HG03103 (cell line): ENCODE measurements around the gene COX19.

ENCODE experiments used
- ATAC-seq: cut with Tn5 transposase; IDR thresholded peaks from one replicate; pipeline ENCODE4 v1.9.1; 2021; ENCODE audit warnings: low read depth; ENCODE audit not compliant: unreplicated experiment

Gene COX19

DNA sequence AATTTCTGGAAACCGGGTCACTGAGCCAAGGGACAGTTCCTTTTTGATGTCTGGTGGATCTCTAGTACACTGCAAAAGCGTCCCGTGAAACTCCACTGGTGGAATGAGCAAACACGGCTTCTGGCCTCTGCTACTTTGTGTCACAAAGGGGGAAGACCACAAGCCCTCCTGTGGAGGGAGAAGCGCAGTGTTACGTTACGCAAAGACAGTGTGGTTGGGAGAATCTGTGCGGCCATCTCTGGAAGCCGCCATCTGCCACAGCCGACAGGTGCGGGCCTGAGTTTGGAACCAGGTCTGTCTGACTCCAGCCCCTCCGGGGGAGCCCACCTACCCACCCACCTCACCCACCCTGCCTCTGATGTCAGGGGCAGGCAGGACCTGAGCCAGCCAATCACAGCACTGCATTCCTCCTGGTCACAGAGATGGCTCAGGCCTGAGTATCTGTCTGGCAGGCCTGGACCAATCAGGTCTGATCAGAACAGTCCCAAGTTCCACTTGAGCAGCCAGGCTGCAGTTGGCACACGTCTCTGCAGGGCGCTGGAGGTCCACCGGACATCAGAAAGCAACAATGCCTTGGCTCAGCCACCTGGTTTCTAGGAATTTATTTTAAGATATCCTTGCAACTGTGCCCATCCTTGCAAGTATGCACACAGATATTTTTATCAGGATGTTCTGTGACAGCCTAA is 4.7 kb upstream of the COX19 start:
- ATAC-seq, result no peak

DNA sequence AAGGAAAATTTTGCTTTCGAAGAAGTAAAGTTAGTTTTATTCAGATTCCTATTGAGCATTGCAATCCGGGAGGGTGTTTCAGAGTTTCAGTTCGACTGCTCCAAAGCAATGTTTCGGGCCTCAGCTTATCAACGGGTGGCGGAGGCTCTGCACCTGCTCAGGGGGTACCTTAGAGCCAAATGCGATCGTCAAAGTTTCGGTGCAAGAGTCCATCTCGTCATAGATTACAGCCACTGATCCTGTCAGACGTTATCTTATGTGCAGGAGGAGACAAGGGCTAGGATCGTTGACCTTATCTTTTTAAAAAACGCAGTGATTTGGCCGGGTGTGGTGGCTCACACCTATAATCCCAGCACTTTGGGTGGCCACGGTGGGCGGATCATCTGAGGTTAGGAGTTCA is 3.8 kb upstream of the COX19 start:
- ATAC-seq, result no peak

DNA sequence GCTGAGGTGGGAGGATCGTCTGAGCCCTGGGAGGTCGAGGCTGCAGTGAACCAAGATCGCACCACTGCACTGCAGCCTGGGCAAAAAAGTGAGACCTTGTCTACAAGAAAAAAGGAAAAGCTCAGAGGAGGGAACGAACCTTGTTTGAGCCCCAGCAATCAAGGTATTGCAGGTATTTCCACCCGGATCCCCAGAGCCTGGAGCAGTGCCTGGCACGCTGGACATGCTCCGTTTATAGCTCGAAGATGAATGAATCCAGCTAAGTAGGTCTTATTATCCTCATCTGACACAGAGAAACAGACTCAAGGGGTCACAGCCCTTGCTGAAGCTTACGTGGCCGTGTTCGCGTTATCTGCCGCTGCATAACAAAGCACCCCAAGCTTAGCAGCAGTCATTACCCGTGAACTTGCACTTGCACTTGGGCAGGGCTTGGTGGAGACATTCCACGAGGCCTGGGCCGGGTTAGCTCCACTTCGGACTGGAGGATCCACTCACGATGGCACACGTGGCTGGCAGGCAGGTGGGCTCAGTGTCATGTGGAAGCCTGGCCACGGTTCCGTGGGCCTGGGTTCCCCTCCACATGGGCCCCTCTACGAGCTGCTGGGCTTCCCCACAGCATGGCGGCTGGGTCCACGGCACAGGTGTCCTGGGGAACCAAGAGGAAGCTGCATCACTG is 3.2 kb upstream of the COX19 start:
- no peak for ATAC-seq

DNA sequence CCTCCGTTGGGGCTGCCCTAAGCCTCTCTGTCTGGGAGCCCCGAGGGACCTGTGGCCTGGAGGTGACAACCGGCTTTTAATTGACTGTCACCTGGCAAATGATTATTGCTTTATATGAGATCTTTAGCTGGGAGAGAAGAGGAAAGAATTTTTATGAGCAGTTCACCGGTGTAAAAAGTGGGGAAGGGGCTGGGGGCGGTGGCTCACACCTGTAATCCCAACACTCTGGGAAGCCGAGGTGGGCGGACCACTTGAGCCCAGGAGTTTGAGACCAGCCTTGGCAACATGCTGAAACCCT is 2.6 kb upstream of the COX19 start:
- no peak for ATAC-seq

DNA sequence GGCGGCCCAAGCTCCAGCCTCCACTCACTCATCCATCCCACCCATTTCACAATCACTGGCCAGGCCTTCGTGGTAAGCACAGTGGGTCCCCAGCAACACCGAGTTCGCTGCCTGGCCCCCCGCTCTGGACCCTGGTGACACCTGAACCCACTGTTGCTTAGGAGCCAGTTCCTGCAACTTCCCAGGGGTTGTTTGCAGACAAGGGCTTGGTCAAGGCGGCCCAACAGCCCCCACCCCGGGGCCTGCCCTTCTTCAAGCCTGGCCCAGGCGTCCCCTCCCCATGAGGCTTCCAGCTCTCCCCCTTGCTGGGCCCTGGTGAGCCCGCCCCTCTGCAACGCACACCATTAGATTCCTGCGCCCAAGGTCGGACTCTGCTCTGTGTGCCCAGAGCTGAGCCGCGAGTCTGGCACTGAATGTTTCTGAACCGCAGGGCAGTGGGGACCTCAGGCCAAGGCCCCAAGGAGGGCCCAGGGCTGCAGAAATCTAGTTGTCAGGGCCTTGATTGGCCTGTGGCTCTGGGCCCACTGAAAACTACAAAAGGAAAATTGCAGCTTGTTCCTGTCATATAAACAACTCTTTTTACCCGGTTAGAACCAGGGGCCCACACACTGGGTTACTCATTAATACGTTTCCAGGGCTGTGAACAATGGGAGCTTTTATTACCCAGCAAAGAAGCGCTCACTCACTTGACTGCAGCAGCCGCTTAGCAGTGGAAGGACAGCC is 2.1 kb upstream of the COX19 start:
- no peak for ATAC-seq

DNA sequence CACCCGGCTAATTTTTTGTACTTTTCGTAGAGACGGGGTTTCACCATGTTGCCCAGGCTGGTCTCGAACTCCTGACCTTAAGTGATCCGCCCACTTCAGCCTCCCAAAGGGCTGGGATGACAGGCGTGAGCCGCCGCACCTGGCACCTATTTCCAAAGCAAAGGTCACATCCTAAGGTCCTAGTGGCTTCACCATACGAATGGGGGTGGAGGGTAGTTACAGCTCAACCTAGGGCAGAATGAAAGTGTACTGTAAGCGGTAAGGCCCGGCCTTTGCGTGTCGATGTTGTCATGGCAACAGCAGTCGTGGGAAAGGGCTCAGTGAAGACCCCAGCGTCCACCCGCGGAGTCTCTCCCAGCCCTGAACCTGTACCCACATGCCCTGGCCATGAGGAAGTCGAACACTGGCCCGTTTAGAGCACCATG is 1.6 kb upstream of the COX19 start:
- no peak for ATAC-seq

DNA sequence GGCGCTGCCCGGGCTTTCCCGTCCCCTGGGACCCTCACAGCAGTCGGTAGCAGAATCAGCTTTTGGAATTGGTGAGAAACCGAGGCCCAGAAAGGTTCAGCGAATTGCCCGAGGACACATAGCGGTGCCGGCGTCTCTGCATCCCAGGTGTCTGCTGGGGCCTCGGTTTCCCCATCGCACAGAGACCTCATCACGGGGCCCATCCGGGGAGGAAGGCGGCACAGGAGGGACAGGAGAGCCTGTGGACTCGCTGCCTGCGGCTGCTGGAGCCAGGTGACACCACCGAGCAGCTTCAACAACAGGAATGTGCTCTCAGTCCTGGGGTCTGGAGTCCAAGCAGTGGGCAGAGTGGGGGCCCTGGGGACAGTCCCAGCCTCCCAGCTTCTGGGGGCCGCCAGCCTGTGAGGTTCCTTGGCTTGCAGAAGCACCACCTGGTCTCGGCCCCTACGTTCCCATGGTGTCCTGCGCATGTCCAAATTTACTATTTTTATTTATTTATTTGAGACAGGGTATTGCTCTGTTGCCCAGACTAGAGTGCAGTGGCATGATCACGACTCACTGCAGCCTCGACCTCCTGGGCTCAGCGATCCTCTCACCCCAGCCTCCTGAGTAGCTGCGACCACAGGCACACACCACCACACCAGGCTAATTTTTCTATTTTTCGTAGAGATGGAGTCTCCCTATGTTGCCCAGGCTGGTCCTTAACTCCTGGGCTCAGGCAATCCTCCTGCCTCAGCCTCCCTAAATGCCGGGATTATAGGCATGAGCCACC is 539 bp upstream of the COX19 start:
- no peak for ATAC-seq

DNA sequence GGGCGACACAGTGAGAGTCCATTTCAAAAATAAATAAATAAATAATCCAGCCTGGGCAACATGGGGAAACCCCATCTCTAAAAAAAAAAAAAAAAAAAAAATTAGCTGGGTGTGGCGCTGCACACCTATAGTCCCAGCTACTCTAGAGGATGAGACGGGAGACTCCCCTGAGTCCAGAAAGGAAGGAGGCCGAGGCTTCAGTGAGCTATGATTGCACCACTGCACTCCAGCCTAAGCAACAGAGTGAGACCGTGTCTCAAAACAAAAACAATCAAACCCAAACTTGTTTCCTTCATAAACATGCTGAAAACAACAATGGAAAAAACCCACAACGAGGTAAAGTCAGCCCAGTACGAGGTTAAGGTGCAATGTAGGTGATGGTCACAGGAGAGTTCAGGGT is 1.2 kb downstream of the COX19 start:
- no peak for ATAC-seq

DNA sequence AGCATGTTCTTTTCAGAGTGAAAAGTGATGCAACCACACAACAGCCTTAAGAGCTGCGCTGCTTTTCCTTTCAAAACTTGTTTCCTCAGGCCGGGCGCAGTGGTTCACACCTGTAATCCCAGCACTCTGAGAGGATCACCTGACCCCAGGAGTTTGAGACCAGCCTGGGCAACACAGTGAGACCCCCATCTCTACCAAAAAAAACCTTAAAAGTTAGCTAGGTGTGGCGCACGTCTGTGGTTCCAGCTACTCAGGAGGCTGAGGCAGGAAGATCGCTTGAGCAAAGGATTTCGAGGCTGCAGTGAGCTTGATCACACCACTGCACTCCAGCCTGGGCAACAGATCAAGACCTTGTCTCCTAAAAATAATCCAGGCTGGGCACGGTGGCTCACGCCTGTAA is 2.0 kb downstream of the COX19 start:
- no peak for ATAC-seq

DNA sequence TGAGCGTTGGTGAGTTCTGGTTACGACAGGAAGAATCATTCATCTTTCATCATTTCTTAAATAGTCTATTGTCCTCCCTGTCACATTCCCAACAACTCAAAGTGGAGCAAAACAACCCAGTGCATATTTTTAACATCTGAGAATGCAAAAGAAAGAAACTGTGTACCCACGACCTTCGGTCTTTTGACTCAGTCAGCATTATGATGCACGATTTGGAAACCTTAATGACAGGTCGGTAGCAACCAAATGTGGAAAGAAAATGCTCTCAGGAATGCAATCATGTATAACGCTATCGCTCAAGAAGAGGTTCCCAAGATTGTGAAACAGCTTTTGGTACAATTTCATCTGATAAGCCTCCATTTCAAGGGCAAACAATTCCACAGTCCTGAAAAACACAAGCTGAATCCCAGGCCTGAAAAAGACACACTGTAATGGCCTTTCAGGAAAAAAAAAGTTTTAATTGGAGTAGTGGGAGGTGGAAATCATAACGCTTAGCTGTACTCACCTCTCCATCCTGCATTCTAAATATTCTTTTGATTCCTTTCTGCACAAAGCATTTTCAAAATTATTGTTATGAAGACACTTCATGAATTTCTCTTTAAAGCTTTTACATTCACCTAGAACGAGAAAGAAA is 2.6 kb downstream of the COX19 start:
- ATAC-seq, result no peak

DNA sequence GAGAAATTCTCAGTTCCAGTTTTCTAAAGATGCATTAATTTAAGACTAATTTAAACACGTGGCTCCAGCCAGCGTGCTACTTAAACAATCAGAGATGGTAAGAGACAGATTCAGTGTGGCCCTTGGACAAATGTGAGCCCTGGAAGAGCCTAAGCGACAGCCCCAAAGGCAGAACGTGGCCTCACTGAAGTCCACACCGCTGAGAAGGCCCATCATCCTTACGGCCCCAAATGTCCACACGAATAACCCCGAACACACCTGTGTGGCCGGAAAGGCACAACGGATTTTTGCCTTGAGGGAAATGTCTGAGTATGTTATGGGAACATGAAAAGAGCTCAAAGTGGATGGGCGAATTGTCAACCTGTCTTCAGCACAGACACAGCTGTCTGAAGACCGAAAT is 3.2 kb downstream of the COX19 start:
- ATAC-seq, result no peak

DNA sequence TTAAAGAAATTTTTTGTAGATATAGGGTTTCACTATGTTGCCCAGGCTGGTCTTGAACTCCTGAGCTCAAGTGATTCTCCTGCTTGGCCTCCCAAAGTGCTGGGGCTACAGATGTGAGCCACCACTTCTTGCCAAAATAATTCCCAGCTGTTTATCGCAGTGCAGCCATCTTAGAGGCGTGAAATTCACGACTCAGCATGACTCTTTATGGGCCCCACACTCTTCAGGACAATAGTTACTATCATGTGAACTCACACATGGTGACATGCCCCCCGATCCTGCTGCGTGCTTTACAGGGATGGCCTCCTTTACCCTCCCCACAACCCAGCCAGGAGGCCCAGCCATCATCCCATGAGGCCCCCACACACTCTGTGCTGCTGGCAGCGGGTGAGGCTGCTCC is 4.6 kb downstream of the COX19 start:
- no peak for ATAC-seq

DNA sequence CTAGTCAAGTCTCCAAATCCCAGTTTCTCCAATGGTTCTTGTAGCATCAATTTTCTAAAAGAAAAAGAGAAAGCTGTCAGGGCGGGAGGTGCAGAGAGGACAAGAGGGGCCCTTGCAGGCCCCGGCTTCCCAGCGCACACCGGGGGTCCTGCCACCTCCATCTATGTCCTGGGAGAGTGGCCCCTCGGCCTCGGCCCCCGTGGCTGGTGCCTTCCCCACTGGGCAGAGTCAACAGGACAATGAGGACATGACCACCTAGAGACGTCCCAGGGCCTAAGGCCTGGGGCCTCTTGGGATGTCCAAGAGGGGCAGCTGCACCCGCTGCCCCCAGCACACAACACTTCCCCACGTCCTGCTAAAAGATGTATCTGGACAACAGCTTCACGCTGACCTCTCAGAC is 5.9 kb downstream of the COX19 start:
- ATAC-seq, result no peak

DNA sequence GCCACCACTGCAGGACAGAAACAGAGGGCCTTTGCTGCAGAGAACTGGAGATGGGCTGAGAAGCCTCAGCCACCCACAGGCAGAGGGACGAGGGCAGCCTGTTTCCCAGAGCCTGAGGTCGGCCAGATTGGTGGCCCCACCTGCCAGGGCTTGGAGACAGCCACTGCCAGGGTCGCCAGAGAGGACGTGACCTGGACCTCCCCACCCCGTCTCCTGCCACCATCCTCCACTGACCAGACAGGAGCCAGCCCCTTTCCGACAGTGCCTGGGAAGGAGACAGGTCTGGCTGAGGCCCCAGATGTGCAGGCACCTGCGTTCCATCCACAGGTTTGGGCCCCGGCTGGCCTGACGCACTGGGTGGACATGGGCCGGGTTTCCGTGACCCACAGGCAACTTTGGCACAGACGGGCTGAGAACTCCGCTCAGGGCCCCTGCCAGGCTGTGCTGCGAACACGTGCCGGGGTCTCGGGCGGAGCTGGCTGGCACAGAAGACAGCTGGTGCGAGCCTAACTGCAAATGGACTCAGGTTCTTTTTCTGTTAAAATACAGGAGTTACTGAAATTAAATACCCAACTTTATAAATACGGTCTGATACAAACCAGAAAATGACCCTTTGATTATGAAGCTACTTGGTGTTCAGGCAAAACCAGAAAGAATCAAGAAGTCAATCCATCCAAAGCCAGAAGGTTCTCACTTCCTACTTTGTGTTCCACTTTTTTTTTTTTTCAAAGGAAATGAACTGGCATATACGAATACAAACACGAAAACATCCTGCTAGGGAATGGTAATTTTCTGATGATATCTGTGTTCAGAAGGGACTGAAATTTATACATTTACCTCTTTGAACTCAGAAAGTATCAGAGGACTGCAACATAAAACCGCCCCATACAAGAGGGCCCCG is 6.9 kb downstream of the COX19 start:
- ATAC-seq, result no peak

DNA sequence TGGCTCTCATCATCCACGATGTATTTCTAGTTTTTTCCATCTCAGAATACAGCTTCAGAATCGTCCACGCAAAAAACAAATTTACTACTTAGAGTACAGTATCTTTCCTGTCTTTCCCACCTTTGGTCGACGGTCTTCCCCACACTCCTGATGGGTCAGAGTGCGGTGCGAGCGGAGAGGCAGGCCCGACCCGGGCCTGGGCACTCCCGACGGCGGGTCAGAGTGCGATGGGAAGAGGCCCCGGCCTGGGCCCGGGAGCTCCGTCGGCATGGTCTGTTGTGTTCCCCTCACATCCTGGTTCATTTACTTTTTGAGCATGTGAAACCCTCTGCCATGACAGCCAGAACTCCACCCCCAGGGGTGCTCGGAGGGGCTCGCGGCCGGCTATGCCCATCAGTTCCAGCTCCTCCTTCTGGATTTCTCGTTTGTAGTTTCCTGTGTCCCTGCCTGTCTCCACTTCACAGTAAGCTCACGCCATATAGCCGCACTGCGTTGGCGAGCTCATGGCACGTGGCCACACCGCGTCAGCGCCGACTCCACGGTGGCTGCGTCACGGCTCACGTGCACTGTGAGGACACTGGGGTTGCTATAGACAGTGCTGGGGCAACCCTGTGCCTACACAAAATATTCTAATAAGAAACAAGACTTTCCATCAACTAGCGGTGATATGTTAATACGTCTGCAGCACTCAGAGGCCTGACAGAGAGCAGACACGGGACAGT is 7.8 kb downstream of the COX19 start:
- ATAC-seq, result no peak

DNA sequence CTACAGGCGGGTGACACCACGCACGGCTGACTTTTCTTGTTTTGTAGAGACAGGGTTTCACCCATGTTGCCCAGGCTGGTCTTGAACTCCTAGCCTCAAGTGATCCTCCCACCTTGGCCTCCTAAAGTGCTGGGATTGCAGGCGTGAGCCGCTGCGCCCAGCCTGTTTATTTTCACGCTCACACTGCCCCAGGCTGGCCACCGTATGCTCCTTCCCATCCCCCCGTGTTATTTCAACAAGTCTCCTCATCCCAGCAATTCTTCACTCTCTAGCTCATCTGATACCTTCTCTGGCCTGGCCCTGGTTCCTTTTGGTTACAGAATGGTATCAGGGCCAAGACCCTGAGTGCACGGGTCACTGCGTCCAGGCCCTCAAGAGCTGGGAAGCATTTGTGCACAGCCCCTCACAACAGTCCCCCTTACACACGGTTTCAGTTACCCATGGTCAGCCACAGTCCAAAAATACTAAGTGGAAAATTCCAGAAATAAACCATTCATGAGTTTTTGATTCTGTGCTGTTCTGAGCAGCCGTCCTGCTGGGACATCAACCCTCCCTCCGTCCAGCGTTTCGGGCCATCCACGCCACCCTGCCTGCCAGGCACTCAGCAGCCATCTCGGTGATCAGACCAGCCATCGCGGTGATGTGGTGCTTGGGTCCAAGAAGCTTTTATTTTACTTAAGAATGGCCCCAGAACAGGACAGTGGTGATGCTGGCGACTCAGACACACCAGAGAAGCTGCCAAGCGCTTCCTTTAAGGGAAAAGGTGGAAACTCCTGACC is 8.9 kb downstream of the COX19 start:
- no peak for ATAC-seq

DNA sequence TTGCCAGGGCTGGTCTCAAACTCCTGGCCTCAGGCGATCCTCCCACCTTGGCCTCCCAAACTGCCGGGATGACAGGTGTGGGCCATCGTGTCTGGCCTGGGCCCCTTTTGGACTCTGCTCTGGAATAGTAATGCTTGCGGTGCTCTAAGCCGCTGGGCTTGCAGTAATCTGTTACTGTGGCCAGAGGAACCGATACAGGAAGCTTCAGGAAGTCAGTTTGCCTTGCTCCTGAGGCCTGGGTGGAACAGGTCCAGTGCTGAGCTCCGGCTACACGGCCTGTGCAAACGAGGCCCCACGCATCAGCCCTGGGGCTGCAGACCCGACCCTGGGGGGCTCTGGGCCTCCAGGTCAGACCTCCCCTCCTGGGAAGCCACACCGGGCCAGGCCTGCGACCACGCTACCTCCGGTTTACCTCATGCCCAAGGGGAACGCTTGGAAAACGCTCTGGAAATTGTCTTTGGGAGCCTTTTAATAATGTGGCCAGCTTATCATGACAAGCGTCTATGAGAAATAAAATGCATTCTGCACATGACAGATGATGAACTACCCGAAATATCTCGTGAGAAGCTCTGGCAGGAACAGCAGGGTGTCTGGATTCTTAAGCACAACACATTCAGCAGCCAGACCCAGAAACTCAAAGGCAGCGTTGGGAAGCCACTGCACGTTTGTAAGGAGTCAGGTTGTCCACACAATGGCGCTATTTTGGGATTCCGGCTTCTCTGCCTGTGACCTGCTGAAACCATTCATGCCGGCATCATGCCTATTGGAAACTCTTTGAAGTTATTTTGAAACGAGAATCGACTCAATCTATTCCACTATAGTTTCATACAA is 10.7 kb downstream of the COX19 start:
- no peak for ATAC-seq
